ENCODE measurements around the gene RAD23A. TPM values are rescaled to one million over a fixed set of nuclear protein-coding genes. Genes with fewer than 3 reads are reported as not detected.

The RAD23A gene
- total and polyA plus RNA-seq, 2 donors (not counting 3 experiments of a cell fraction or from before 2014, with no cell fraction given): 66.9 to 102 TPM

GRCh38 chr19:12938779-12939601, 6.7 kb upstream of the RAD23A start:
- ChIA-PET CTCF (interaction anchor here (1.0 kb wide), 1 partner anchor 25 kb away, joined by 3 read pairs; no protein-coding TSS in a partner anchor), POLR2A (no interaction called here)
- peak overlapping the region; percentile 95 for H3K9ac ChIP-seq (replicated peaks; ENCODE audit: extremely low read depth, insufficient read depth, low read length)
- peak; percentile 56 for FAIRE-seq
- TF ChIP-seq CTCF (IDR thresholded peaks at IDR 0.05; ENCODE audit: extremely low read depth in 1 of 2, insufficient read depth in 1 of 2, low read depth in 1 of 2, low read length in 2 of 2) (peak in 1 of 2 donors; percentile 15), GATA2 (IDR thresholded peaks at IDR 0.05; ENCODE audit: insufficient read depth, insufficient read length, low read depth, low read length) (no peak)
- peak overlapping the region; percentile 64 for H3K4me2 ChIP-seq (ENCODE audit: insufficient read depth, low read length)
- H3K27ac ChIP-seq (ENCODE audit: insufficient read depth, low read depth, low read length): peak overlapping the region; percentile 66
- dilution Hi-C loops (cut with MboI; ENCODE audit: extremely low pct_ligation_motif_present, low sequenced_read_pairs): no loop called here
- no peaks in the 10 kb centered on the region for H3K9me1 ChIP-seq (replicated peaks; ENCODE audit: control insufficient read depth, extremely low read depth, insufficient read depth, low read length)
- H4K20me1 ChIP-seq (replicated peaks; ENCODE audit: control insufficient read depth, extremely low read depth, insufficient read depth, low read length): no peaks in the 10 kb centered on the region
- H3K9me3 ChIP-seq (replicated peaks; ENCODE audit: control insufficient read depth, insufficient read depth, low read length): no peaks in the 10 kb centered on the region
- H3K4me1 ChIP-seq (ENCODE audit: control insufficient read depth, extremely low read depth, insufficient read depth, low read length): peaks cover 25% of the 10 kb centered on the region
- no peaks in the 10 kb centered on the region for H3K27me3 ChIP-seq (ENCODE audit: control insufficient read depth in 2 of 2, insufficient read depth in 2 of 2, low read length in 2 of 2)
- BruUV-seq (replicated peaks): TSS peak; percentile 57
- H3K79me2 ChIP-seq (ENCODE audit: control insufficient read depth, insufficient read depth, low read length): peaks cover 42% of the 10 kb centered on the region
- no peak overlapping the region for H2AFZ ChIP-seq (ENCODE audit: low read depth, low read length)
- H3K36me3 ChIP-seq (ENCODE audit: control insufficient read depth in 2 of 2, extremely low read depth in 1 of 2, insufficient read depth in 2 of 2, low read length in 2 of 2): peaks cover 18 to 39% of the 10 kb centered on the region in 2 experiments
- intact Hi-C loops (cut with micrococcal nuclease): loop anchor here (1.0 to 10.0 kb wide), 5 partner anchors 7 to 154 kb away; partner anchors contain the start of genes GCDH and SYCE2
- DNase-seq (ENCODE audit: low read depth, low spot score): peak; percentile 45
- H3K4me3 ChIP-seq (replicated peaks in 1 of 3; ENCODE audit: insufficient read depth in 1 of 3, low read depth in 1 of 3, low read length in 3 of 3): peak overlapping the region; percentile 75 to 98 (median 93)

- FAIRE-seq (no peak), DNase-seq (ENCODE audit: low read depth, low spot score) (no peak)
- H4K20me1 ChIP-seq (replicated peaks; ENCODE audit: control insufficient read depth, extremely low read depth, insufficient read depth, low read length): no peaks in the 10 kb centered on the region
- H3K27ac ChIP-seq (ENCODE audit: insufficient read depth, low read depth, low read length): no peak overlapping the region
- TF ChIP-seq EZH2 (IDR thresholded peaks at IDR 0.05; ENCODE audit: borderline replicate concordance, low read depth, low read length, severe bottlenecking) (no peak), POLR2AphosphoS5 (IDR thresholded peaks at IDR 0.05; ENCODE audit: insufficient read depth, low read depth, low read length) (peak; percentile 8)
- peak overlapping the region; percentile 95 for H3K9ac ChIP-seq (replicated peaks; ENCODE audit: extremely low read depth, insufficient read depth, low read length)
- CTCF ChIA-PET: interaction anchor here (1.0 kb wide), 1 partner anchor 24 kb away, joined by 3 read pairs; no protein-coding TSS in a partner anchor
- H3K4me2 ChIP-seq (ENCODE audit: insufficient read depth, low read length): peak overlapping the region; percentile 64
- peak overlapping the region; percentile 75 to 98 (median 93) for H3K4me3 ChIP-seq (replicated peaks in 1 of 3; ENCODE audit: insufficient read depth in 1 of 3, low read depth in 1 of 3, low read length in 3 of 3)
- no peaks in the 10 kb centered on the region for H3K27me3 ChIP-seq (ENCODE audit: control insufficient read depth in 2 of 2, insufficient read depth in 2 of 2, low read length in 2 of 2)
- no peaks in the 10 kb centered on the region for H3K9me3 ChIP-seq (replicated peaks; ENCODE audit: control insufficient read depth, insufficient read depth, low read length)
- H3K9me1 ChIP-seq (replicated peaks; ENCODE audit: control insufficient read depth, extremely low read depth, insufficient read depth, low read length): no peaks in the 10 kb centered on the region
- H3K79me2 ChIP-seq (ENCODE audit: control insufficient read depth, insufficient read depth, low read length): peaks cover 42% of the 10 kb centered on the region
- BruUV-seq (replicated peaks): no TSS peak
- intact Hi-C loops (cut with micrococcal nuclease): loop anchor here (2.0 to 10.0 kb wide), 2 partner anchors 49 to 155 kb away; partner anchors contain the start of gene GCDH
- POLR2A ChIA-PET: interaction anchor here (0.6 kb wide), 1 partner anchor 12 kb away, joined by 5 read pairs; no protein-coding TSS in a partner anchor
- H3K4me1 ChIP-seq (ENCODE audit: control insufficient read depth, extremely low read depth, insufficient read depth, low read length): peaks cover 25% of the 10 kb centered on the region
- dilution Hi-C loops (cut with MboI; ENCODE audit: extremely low pct_ligation_motif_present, low sequenced_read_pairs): no loop called here
- peaks cover 23 to 43% of the 10 kb centered on the region in 2 experiments for H3K36me3 ChIP-seq (ENCODE audit: control insufficient read depth in 2 of 2, extremely low read depth in 1 of 2, insufficient read depth in 2 of 2, low read length in 2 of 2)
- H2AFZ ChIP-seq (ENCODE audit: low read depth, low read length): no peak overlapping the region
These were observed 5.7 kb upstream of the RAD23A start for GRCh38 chr19:12939975-12940423.
